HCT116 (cell line): Measurements from ENCODE around the gene MAMSTR. TPM values are rescaled to one million over a fixed set of nuclear protein-coding genes. Genes with fewer than 3 reads are reported as not detected.

Experiments used
- ATAC-seq: fragments of 200-7000 bp; cut with Tn5 transposase; 2 replicates; pipeline ENCODE4 v1.9.1; 2020; ENCODE audit warnings: mild to moderate bottlenecking, moderate library complexity
- BruUV-seq: library from RNA; stranded (reverse); fragments of 400-500 nt; replicated peaks from 2 replicates; lab custom pipeline; 2021; lab: Mats Ljungman, UMichigan
- CTCF ChIA-PET: fragments of 300-600 bp; sonication (Branson Sonifier 250); formaldehyde crosslinking; loops from one replicate; lab custom pipeline; 2021; ENCODE audit warnings: antibody characterized with exemption; lab: Charles Lee
- POLR2A ChIA-PET: fragments of 300-600, 350-600 bp; sonication (Branson Sonifier 250); formaldehyde crosslinking; loops from one replicate; lab custom pipeline; 2021; ENCODE audit warnings: antibody characterized with exemption; lab: Charles Lee
- RAD21 ChIA-PET, 2 experiments: fragments of 300-600 bp; sonication (Branson Sonifier 250); formaldehyde crosslinking; loops; one replicate each; lab custom pipeline; 2023; ENCODE audit warnings: low total read pairs in 2 of 2; ENCODE audit not compliant: uncharacterized antibody in 2 of 2, unreplicated experiment in 2 of 2, low non-redundant PET in 1 of 2; lab: Charles Lee
- DNase-seq: peaks from one replicate; pipeline ENCODE4 v3.0.0-alpha.2; 2010; ENCODE audit warnings: low read depth, low spot score
- H2AFZ ChIP-seq: fragments of 200-600 bp; shearing (Covaris generic), sonication (generic); 2 replicates; pipeline ENCODE4 v1.6.1; 2017; ENCODE audit warnings: low read depth, mixed run types, mixed read lengths, antibody characterized with exemption, low read length; ENCODE audit not compliant: poor library complexity, severe bottlenecking
- H3K27ac ChIP-seq: 2 replicates; pipeline ENCODE4 v1.5.1; 2012; ENCODE audit warnings: low read depth, low read length
- H3K27me3 ChIP-seq: fragments of 200-600 bp; sonication (generic); 2 replicates; pipeline ENCODE4 v1.6.1; 2016; ENCODE audit warnings: mixed run types, low read length, mixed read lengths; ENCODE audit not compliant: insufficient read depth
- H3K36me3 ChIP-seq, 2 experiments: fragments of 200-500 bp in 1 of 2; fragments of 200-600 bp in 1 of 2; sonication (Bioruptor generic) in 1 of 2; sonication (generic) in 1 of 2; 2 replicates each; pipeline versions ENCODE4 v1.5.1 to v1.6.1; 2014 to 2016; ENCODE audit warnings: low read length in 2 of 2, inconsistent platforms in 1 of 2, mixed read lengths in 1 of 2, mixed run types in 1 of 2; ENCODE audit not compliant: insufficient read depth in 2 of 2, control insufficient read depth in 1 of 2
- H3K4me1 ChIP-seq, 2 experiments: fragments of 200-600 bp in 1 of 2; sonication (generic) in 1 of 2; 2 replicates each; pipeline versions ENCODE4 v1.5.1 to v1.6.1; 2012 to 2017; ENCODE audit warnings: low read length in 2 of 2, inconsistent platforms in 1 of 2, mild to moderate bottlenecking in 1 of 2, mixed read lengths in 1 of 2, mixed run types in 1 of 2, moderate library complexity in 1 of 2; ENCODE audit not compliant: insufficient read depth in 2 of 2, control insufficient read depth in 1 of 2
- H3K4me2 ChIP-seq: fragments of 200-600 bp; sonication (generic); 2 replicates; pipeline ENCODE4 v1.6.1; 2017; ENCODE audit warnings: mixed run types, low read length, mixed read lengths
- H3K4me3 ChIP-seq, 2 experiments: fragments of 200-600 bp in 1 of 2; sonication (generic) in 1 of 2; replicated peaks in 1 of 2; 2 replicates each; pipeline ENCODE4 v1.5.1; 2011 to 2016; ENCODE audit warnings: low read length in 2 of 2, control low read depth in 1 of 2, low read depth in 1 of 2, mild to moderate bottlenecking in 1 of 2, mixed read lengths in 1 of 2, mixed run types in 1 of 2
- H3K79me2 ChIP-seq: fragments of 200-600 bp; sonication (generic); 2 replicates; pipeline ENCODE4 v1.6.1; 2017; ENCODE audit warnings: mild to moderate bottlenecking, mixed run types, low read length, moderate library complexity, mixed read lengths; ENCODE audit not compliant: insufficient read depth
- H3K9ac ChIP-seq: fragments of 200-600 bp; sonication (generic); 2 replicates; pipeline ENCODE4 v1.6.1; 2016; ENCODE audit warnings: low read length, mixed read lengths
- H3K9me2 ChIP-seq: fragments of 200-600 bp; sonication (generic), shearing (Covaris generic); 2 replicates; pipeline ENCODE4 v1.6.1; 2017; ENCODE audit warnings: mixed run types, mild to moderate bottlenecking, moderate library complexity; ENCODE audit not compliant: insufficient read depth
- H3K9me3 ChIP-seq, 2 experiments: fragments of 200-500 bp in 1 of 2; fragments of 200-600 bp in 1 of 2; sonication (Bioruptor generic) in 1 of 2; sonication (generic) in 1 of 2; 2 replicates each; pipeline ENCODE4 v1.6.1; 2014 to 2017; ENCODE audit warnings: low read length in 2 of 2, mixed read lengths in 2 of 2, inconsistent platforms in 1 of 2, low read depth in 1 of 2, mild to moderate bottlenecking in 1 of 2, mixed run types in 1 of 2, moderate library complexity in 1 of 2; ENCODE audit not compliant: control insufficient read depth in 1 of 2, insufficient read depth in 1 of 2
- H4K20me1 ChIP-seq: fragments of 200-600 bp; sonication (generic), shearing (Covaris generic); 2 replicates; pipeline ENCODE4 v1.6.1; 2017; ENCODE audit warnings: mixed run types, mild to moderate bottlenecking, moderate library complexity; ENCODE audit not compliant: insufficient read depth
- CBX3 ChIP-seq: IDR thresholded peaks from 2 replicates; pipeline ENCODE4 v1.6.1; 2012; ENCODE audit warnings: low read depth
- CEBPB ChIP-seq: IDR thresholded peaks from 2 replicates; pipeline ENCODE4 v1.6.1; 2012; ENCODE audit warnings: low read depth
- EZH2phosphoT487 ChIP-seq: fragments of 200-600 bp; IDR thresholded peaks from 2 replicates; pipeline ENCODE4 v1.6.1; 2018; ENCODE audit warnings: antibody characterized with exemption, borderline replicate concordance
- JUND ChIP-seq: IDR thresholded peaks from 2 replicates; pipeline ENCODE4 v1.6.1; 2012
- POLR2AphosphoS5 ChIP-seq: IDR thresholded peaks from 2 replicates; pipeline ENCODE4 v1.6.1; 2011; ENCODE audit warnings: mild to moderate bottlenecking, low read depth, low read length, moderate library complexity
- RAD21 ChIP-seq: IDR thresholded peaks from 2 replicates; pipeline ENCODE4 v1.6.1; 2012; ENCODE audit warnings: low read depth, mild to moderate bottlenecking
- SIN3A ChIP-seq: IDR thresholded peaks from 2 replicates; pipeline ENCODE4 v1.6.1; 2012; ENCODE audit warnings: low read depth
- SP1 ChIP-seq: IDR thresholded peaks from 2 replicates; pipeline ENCODE4 v1.6.1; 2012; ENCODE audit warnings: low read depth
- SRF ChIP-seq: IDR thresholded peaks from 2 replicates; pipeline ENCODE4 v1.6.1; 2012; ENCODE audit warnings: low read depth
- TCF7L2 ChIP-seq: IDR thresholded peaks from 2 replicates; pipeline ENCODE4 v1.7.0; 2011; ENCODE audit warnings: borderline replicate concordance, inconsistent platforms; ENCODE audit not compliant: insufficient read depth, insufficient read length; ENCODE audit errors: extremely low read depth
- YY1 ChIP-seq: IDR thresholded peaks from 2 replicates; pipeline ENCODE4 v1.6.1; 2011; ENCODE audit warnings: low read length, low read depth, moderate library complexity, mild to moderate bottlenecking; ENCODE audit not compliant: insufficient replicate concordance; ENCODE audit errors: extremely low read depth
- ZNF274 ChIP-seq: fragments of 200-500 bp; sonication (Bioruptor generic); IDR thresholded peaks from 2 replicates; pipeline ENCODE4 v1.6.1; 2014; ENCODE audit warnings: mild to moderate bottlenecking, low read depth, low read length, inconsistent platforms
- intact Hi-C: fragments of 100-400 bp; cut with micrococcal nuclease; formaldehyde crosslinking; loops from 2 replicates; pipeline ENCODE4 v1.10.0; 2022
- total RNA-seq: library from RNA; stranded (reverse); gene quantifications from one replicate; pipeline ENCODE4 v1.2.1, GENCODE V29; 2021; ENCODE audit not compliant: unreplicated experiment
- TF ChIP-seq, protein P1 (sequence below): IDR thresholded peaks from 2 replicates; pipeline ENCODE4 v1.6.1; 2012; ENCODE audit warnings: low read depth
- TF ChIP-seq, protein P2 (sequence below): IDR thresholded peaks from 2 replicates; pipeline ENCODE4 v1.6.1; 2011; ENCODE audit warnings: mild to moderate bottlenecking, low read length, moderate library complexity; ENCODE audit not compliant: insufficient replicate concordance; ENCODE audit errors: extremely low read depth

MAMSTR gene
- total RNA-seq, 1 experiment from 2014 or later: 1.3 TPM

DNA sequence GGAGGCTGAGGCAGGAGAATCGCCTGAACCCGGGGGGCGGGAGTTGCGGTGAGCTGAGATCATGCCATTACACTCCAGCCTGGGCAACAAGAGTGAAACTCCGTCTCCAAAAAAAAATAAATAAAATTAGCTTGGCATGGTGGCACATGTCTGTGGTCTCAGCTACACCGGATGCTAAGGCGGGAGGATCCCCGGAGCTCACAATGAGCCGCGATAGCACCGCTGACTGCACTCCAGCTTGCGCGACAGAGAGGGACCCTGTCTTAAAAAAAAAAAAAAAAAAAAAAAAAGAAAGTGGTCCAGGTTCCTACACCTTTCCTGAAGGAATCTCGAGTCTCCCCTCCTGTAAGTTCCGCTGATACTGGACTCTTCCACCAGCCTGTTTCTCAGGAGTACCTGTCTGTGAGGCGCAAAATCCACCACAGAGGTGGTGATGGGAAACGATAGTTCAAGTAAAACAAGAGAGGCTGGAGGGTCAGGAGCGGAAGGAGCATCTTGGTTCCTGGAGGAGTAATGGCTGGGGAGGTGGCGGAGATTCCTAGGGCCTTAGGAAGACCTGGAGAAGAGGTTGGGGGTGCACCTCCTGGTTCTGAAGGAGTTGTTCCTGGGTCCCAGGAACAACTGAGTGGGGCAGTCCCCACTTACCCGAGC, 32.4 kb upstream of the MAMSTR start:
- Histone ChIP-seq H3K79me2 (peaks cover 43% of the 10 kb centered on the region), H4K20me1 (no peaks in the 10 kb centered on the region), H3K27me3 (no peaks in the 10 kb centered on the region), H3K9me3 (no peaks in the 10 kb centered on the region)
- intact Hi-C loops: no loop called here
- RAD21 ChIA-PET: no interaction called here
- no peak for TF ChIP-seq SRF
- TF ChIP-seq, protein P1, sequence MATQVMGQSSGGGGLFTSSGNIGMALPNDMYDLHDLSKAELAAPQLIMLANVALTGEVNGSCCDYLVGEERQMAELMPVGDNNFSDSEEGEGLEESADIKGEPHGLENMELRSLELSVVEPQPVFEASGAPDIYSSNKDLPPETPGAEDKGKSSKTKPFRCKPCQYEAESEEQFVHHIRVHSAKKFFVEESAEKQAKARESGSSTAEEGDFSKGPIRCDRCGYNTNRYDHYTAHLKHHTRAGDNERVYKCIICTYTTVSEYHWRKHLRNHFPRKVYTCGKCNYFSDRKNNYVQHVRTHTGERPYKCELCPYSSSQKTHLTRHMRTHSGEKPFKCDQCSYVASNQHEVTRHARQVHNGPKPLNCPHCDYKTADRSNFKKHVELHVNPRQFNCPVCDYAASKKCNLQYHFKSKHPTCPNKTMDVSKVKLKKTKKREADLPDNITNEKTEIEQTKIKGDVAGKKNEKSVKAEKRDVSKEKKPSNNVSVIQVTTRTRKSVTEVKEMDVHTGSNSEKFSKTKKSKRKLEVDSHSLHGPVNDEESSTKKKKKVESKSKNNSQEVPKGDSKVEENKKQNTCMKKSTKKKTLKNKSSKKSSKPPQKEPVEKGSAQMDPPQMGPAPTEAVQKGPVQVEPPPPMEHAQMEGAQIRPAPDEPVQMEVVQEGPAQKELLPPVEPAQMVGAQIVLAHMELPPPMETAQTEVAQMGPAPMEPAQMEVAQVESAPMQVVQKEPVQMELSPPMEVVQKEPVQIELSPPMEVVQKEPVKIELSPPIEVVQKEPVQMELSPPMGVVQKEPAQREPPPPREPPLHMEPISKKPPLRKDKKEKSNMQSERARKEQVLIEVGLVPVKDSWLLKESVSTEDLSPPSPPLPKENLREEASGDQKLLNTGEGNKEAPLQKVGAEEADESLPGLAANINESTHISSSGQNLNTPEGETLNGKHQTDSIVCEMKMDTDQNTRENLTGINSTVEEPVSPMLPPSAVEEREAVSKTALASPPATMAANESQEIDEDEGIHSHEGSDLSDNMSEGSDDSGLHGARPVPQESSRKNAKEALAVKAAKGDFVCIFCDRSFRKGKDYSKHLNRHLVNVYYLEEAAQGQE: no peak
- TF ChIP-seq RAD21: no peak
- TF ChIP-seq TCF7L2: no peak
- no peak for TF ChIP-seq CBX3
- TF ChIP-seq SP1: no peak
- no peak for TF ChIP-seq POLR2AphosphoS5
- no peak for TF ChIP-seq YY1
- TF ChIP-seq EZH2phosphoT487: no peak
- no peak for TF ChIP-seq JUND
- TF ChIP-seq ZNF274: no peak
- TF ChIP-seq, protein P2, sequence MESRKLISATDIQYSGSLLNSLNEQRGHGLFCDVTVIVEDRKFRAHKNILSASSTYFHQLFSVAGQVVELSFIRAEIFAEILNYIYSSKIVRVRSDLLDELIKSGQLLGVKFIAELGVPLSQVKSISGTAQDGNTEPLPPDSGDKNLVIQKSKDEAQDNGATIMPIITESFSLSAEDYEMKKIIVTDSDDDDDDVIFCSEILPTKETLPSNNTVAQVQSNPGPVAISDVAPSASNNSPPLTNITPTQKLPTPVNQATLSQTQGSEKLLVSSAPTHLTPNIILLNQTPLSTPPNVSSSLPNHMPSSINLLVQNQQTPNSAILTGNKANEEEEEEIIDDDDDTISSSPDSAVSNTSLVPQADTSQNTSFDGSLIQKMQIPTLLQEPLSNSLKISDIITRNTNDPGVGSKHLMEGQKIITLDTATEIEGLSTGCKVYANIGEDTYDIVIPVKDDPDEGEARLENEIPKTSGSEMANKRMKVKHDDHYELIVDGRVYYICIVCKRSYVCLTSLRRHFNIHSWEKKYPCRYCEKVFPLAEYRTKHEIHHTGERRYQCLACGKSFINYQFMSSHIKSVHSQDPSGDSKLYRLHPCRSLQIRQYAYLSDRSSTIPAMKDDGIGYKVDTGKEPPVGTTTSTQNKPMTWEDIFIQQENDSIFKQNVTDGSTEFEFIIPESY: no peak
- no peak for TF ChIP-seq CEBPB
- TF ChIP-seq SIN3A: no peak
- TF ChIP-seq, all 23 proteins: peak for 0
- H3K4me3 ChIP-seq: peak overlapping the region; percentile 78 to 95
- no peaks in the 10 kb centered on the region for H3K9me2 ChIP-seq
- H3K4me1 ChIP-seq: peaks cover 25 to 40% of the 10 kb centered on the region in 2 experiments
- H3K36me3 ChIP-seq: peaks cover 14 to 27% of the 10 kb centered on the region in 2 experiments; a peak in 3 of 4 replicates
- peak; percentile 26; the same call in 1 of the 2 replicates for ATAC-seq
- ChIA-PET CTCF (no interaction called here), POLR2A (interaction anchor here (0.6 to 1.5 kb wide), 3 partner anchors 14 to 216 kb away, joined by 4 read pairs; no protein-coding TSS in a partner anchor)
- peak overlapping the region; percentile 88 for H3K4me2 ChIP-seq
- DNase-seq: peak; percentile 18
- peak overlapping the region; percentile 84 for H3K27ac ChIP-seq
- H2AFZ ChIP-seq: no peak overlapping the region
- BruUV-seq: TSS peak; percentile 67
- peak overlapping the region; percentile 85 for H3K9ac ChIP-seq
